ENCODE measurements around the gene HPCAL4.

The HPCAL4 gene

GRCh38 chr1:39691383-39692151, at the start of gene HPCAL4:
HPCAL4 (minus strand) TSS chr1:39691433; CDS start chr1:39684603, 6,830 bp downstream.
- peak within 1 kb of the TSS; percentile 15; the same call in 1 of the 2 replicates for H3K4me3 ChIP-seq (ENCODE audit: low read length)
- H3K27me3 ChIP-seq (ENCODE audit: control insufficient read depth, insufficient read depth, low read length): peaks cover 78% of the 10 kb centered on the region
- no peaks in the 10 kb centered on the region for H3K9me3 ChIP-seq (ENCODE audit: control insufficient read depth, insufficient read depth, low read length)
- peaks cover 5% of the 10 kb centered on the region; the same call in 1 of the 2 replicates for H3K4me1 ChIP-seq (ENCODE audit: control insufficient read depth, insufficient read depth, low read length)
- WGBS (ENCODE audit: insufficient coverage, insufficient read length): no CpG with 5 or more reads among the region's 47 CpGs
- no peaks in the 10 kb centered on the region for H3K36me3 ChIP-seq (ENCODE audit: control insufficient read depth, insufficient read depth, low read length)
- no peak for DNase-seq (ENCODE audit: low read depth, low spot score)
- no peak within 1 kb of the TSS for H3K27ac ChIP-seq (ENCODE audit: low read length)

DNA sequence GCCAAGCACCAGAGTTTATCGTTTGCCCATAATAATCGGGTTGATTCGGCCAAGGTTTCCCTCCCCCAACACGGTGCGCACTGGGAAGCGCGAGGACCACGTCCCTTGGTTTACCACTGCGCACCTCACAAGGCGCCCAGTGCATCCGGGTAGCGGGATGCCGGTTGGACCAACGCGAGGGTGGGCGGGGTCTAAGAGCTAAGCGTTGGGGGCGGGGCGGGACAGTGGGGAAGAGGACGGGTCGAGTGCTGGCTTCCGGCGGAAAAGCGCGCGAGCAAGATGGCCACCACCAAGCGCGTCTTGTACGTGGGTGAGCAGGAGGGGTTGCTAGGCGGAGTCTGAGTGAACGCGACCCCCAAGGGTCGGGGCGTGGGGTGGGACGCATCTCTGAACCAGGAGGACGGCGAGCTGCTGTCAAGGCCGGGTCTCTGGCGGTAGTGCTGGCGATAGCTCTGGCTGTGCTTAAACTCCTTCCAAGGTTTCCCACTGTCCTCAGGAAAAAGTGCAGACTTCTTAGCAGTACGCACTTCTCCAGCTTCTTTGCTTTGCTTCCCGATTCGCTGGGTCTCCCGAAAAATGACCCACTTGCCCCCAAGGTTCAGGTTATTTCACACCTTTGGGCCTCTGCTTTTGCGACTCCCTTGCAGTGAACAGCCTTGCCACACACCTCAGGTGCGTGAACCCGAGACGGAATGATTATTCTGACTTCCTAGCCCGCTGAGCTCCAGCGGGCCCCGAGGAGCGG, 47.6 kb upstream of the HPCAL4 start, which contains the start of gene PPIE:
Gene PPIE (plus strand): TSS at position 261 of the 745 bp plus-strand sequence. CDS start 19 bp downstream, at position 280.
- no peak within 1 kb of the TSS for H3K27ac ChIP-seq (ENCODE audit: low read length)
- H3K4me1 ChIP-seq (ENCODE audit: control insufficient read depth, insufficient read depth, low read length): peaks cover 4% of the 10 kb centered on the region
- WGBS (ENCODE audit: insufficient coverage, insufficient read length): no CpG with 5 or more reads among the region's 52 CpGs
- peak within 1 kb of the TSS; percentile 90 for H3K4me3 ChIP-seq (ENCODE audit: low read length)
- no peaks in the 10 kb centered on the region; the same call in 1 of the 2 replicates for H3K36me3 ChIP-seq (ENCODE audit: control insufficient read depth, insufficient read depth, low read length)
- peak; percentile 85 for DNase-seq (ENCODE audit: low read depth, low spot score)
- no peaks in the 10 kb centered on the region for H3K9me3 ChIP-seq (ENCODE audit: control insufficient read depth, insufficient read depth, low read length)
- peaks cover 10% of the 10 kb centered on the region for H3K27me3 ChIP-seq (ENCODE audit: control insufficient read depth, insufficient read depth, low read length)

GRCh38 chr1:39737546-39738169, 46.4 kb upstream of the HPCAL4 start:
- Histone ChIP-seq H3K27me3 (ENCODE audit: control insufficient read depth, insufficient read depth, low read length) (peaks cover 14% of the 10 kb centered on the region), H3K27ac (ENCODE audit: low read length) (no peak overlapping the region), H3K36me3 (ENCODE audit: control insufficient read depth, insufficient read depth, low read length) (no peaks in the 10 kb centered on the region), H3K4me3 (ENCODE audit: low read length) (no peak overlapping the region), H3K4me1 (ENCODE audit: control insufficient read depth, insufficient read depth, low read length) (peaks cover 4% of the 10 kb centered on the region), H3K9me3 (ENCODE audit: control insufficient read depth, insufficient read depth, low read length) (no peaks in the 10 kb centered on the region)
- no CpG with 5 or more reads among the region's 9 CpGs for WGBS (ENCODE audit: insufficient coverage, insufficient read length)
- no peak for DNase-seq (ENCODE audit: low read depth, low spot score)

GRCh38 chr1:39735731-39736130, 44.5 kb upstream of the HPCAL4 start:
- WGBS (ENCODE audit: insufficient coverage, insufficient read length): no CpG with 5 or more reads among the region's 3 CpGs
- peaks cover 4% of the 10 kb centered on the region for H3K4me1 ChIP-seq (ENCODE audit: control insufficient read depth, insufficient read depth, low read length)
- H3K36me3 ChIP-seq (ENCODE audit: control insufficient read depth, insufficient read depth, low read length): no peaks in the 10 kb centered on the region
- peaks cover 17% of the 10 kb centered on the region for H3K27me3 ChIP-seq (ENCODE audit: control insufficient read depth, insufficient read depth, low read length)
- DNase-seq (ENCODE audit: low read depth, low spot score): no peak
- no peak overlapping the region for H3K4me3 ChIP-seq (ENCODE audit: low read length)
- no peaks in the 10 kb centered on the region for H3K9me3 ChIP-seq (ENCODE audit: control insufficient read depth, insufficient read depth, low read length)
- no peak overlapping the region for H3K27ac ChIP-seq (ENCODE audit: low read length)

DNA sequence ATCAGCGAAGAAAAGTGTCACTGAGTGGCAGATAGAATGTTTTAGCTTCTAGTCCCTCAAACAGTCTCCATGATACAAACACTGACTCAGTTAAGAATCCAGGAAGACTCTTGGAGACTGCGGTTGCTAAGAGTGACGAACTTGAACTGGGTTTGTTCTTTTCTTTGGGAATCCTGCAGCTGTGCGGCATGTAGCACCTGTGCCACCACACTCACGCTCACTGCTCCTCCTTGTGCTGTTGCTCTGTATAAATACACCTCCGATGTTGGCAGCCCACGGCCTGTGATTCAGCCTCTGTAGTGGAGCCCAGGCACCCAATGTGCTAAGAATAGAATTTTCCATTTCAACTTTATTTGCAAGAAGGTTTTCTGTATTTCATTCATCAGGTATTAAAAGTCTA, 41.9 kb upstream of the HPCAL4 start:
- H3K9me3 ChIP-seq (ENCODE audit: control insufficient read depth, insufficient read depth, low read length): no peaks in the 10 kb centered on the region
- H3K4me1 ChIP-seq (ENCODE audit: control insufficient read depth, insufficient read depth, low read length): peaks cover 2% of the 10 kb centered on the region
- H3K27me3 ChIP-seq (ENCODE audit: control insufficient read depth, insufficient read depth, low read length): peaks cover 23% of the 10 kb centered on the region
- no peak for DNase-seq (ENCODE audit: low read depth, low spot score)
- H3K27ac ChIP-seq (ENCODE audit: low read length): no peak overlapping the region
- H3K36me3 ChIP-seq (ENCODE audit: control insufficient read depth, insufficient read depth, low read length): no peaks in the 10 kb centered on the region
- WGBS (ENCODE audit: insufficient coverage, insufficient read length): no CpG with 5 or more reads among the region's 7 CpGs
- H3K4me3 ChIP-seq (ENCODE audit: low read length): no peak overlapping the region

GRCh38 chr1:39732730-39733129, 41.5 kb upstream of the HPCAL4 start:
- Histone ChIP-seq H3K4me3 (ENCODE audit: low read length) (no peak overlapping the region), H3K27me3 (ENCODE audit: control insufficient read depth, insufficient read depth, low read length) (peaks cover 27% of the 10 kb centered on the region), H3K4me1 (ENCODE audit: control insufficient read depth, insufficient read depth, low read length) (peaks cover 2% of the 10 kb centered on the region), H3K9me3 (ENCODE audit: control insufficient read depth, insufficient read depth, low read length) (no peaks in the 10 kb centered on the region), H3K27ac (ENCODE audit: low read length) (no peak overlapping the region), H3K36me3 (ENCODE audit: control insufficient read depth, insufficient read depth, low read length) (no peaks in the 10 kb centered on the region)
- DNase-seq (ENCODE audit: low read depth, low spot score): no peak
- no CpG with 5 or more reads among the region's 3 CpGs for WGBS (ENCODE audit: insufficient coverage, insufficient read length)

DNA sequence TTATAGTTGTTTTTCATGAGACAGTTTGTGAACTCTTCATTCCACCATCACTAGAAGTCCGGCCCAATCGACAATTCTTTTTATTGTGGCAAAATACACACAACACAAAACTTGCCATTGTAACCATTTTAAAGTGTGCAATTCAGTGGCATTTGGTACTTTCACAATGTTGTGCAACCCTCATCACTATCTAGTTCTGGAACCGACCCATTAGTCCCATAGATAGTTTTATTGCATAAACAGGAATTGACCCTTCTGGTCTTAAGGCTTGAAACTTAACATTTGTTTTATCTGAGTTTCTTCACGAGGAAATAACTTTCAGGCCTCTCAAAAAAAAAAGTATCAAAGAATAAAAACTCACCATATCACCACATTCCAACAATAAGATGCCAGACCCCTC, 38.6 kb upstream of the HPCAL4 start:
- Histone ChIP-seq H3K27me3 (ENCODE audit: control insufficient read depth, insufficient read depth, low read length) (peaks cover 20% of the 10 kb centered on the region), H3K36me3 (ENCODE audit: control insufficient read depth, insufficient read depth, low read length) (no peaks in the 10 kb centered on the region), H3K27ac (ENCODE audit: low read length) (no peak overlapping the region), H3K9me3 (ENCODE audit: control insufficient read depth, insufficient read depth, low read length) (no peaks in the 10 kb centered on the region), H3K4me1 (ENCODE audit: control insufficient read depth, insufficient read depth, low read length) (no peaks in the 10 kb centered on the region), H3K4me3 (ENCODE audit: low read length) (no peak overlapping the region)
- DNase-seq (ENCODE audit: low read depth, low spot score): no peak
- WGBS (ENCODE audit: insufficient coverage, insufficient read length): no CpG with 5 or more reads among the region's 4 CpGs

DNA sequence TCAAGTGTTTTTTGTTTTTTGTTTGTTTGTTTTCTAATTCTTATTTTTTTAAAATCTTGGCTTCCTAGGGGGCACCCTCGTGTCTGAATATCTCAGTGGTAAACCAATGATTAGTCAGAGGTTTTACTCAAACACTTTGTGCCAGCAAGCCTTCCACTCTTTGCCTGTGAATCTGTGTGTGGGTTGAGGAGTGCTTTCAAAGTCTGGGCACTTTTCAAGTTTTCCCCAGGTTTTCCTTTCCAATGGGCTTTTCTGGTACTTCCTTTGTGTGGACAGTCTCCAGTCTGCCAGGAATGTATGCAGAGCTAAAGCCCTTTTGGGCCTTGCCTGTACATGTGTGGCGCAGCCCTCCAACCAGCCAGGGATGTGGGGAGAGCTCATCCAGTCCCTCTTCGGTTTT, 37.8 kb upstream of the HPCAL4 start:
- H3K4me1 ChIP-seq (ENCODE audit: control insufficient read depth, insufficient read depth, low read length): no peaks in the 10 kb centered on the region
- no peaks in the 10 kb centered on the region for H3K36me3 ChIP-seq (ENCODE audit: control insufficient read depth, insufficient read depth, low read length)
- WGBS (ENCODE audit: insufficient coverage, insufficient read length): no CpG with 5 or more reads among the region's 3 CpGs
- no peaks in the 10 kb centered on the region for H3K9me3 ChIP-seq (ENCODE audit: control insufficient read depth, insufficient read depth, low read length)
- DNase-seq (ENCODE audit: low read depth, low spot score): no peak
- H3K27ac ChIP-seq (ENCODE audit: low read length): no peak overlapping the region
- peaks cover 20% of the 10 kb centered on the region for H3K27me3 ChIP-seq (ENCODE audit: control insufficient read depth, insufficient read depth, low read length)
- H3K4me3 ChIP-seq (ENCODE audit: low read length): no peak overlapping the region

DNA sequence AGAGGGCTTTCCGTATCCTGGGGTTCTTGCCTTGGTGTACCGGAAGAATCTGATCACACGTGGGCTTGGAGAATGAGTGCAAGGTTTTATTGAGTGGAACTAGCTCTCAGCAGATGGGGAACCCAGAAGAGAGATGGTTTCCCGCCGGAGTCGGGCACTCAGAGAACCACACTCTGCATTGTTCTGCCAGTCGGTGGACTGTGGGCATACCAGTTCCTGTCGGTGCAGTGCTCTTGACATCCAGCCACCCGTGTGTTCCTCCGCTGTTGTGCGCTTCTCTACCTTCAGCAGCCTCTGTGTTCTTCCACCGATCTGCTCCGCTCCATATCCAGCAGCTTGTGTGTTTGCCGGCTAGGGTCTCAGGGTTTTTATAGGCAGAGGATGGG, 36.7 kb upstream of the HPCAL4 start:
- H3K27me3 ChIP-seq (ENCODE audit: control insufficient read depth, insufficient read depth, low read length): peaks cover 18% of the 10 kb centered on the region
- no peaks in the 10 kb centered on the region for H3K9me3 ChIP-seq (ENCODE audit: control insufficient read depth, insufficient read depth, low read length)
- H3K27ac ChIP-seq (ENCODE audit: low read length): no peak overlapping the region
- no peaks in the 10 kb centered on the region for H3K4me1 ChIP-seq (ENCODE audit: control insufficient read depth, insufficient read depth, low read length)
- no peaks in the 10 kb centered on the region for H3K36me3 ChIP-seq (ENCODE audit: control insufficient read depth, insufficient read depth, low read length)
- DNase-seq (ENCODE audit: low read depth, low spot score): no peak
- WGBS (ENCODE audit: insufficient coverage, insufficient read length): no CpG with 5 or more reads among the region's 14 CpGs
- H3K4me3 ChIP-seq (ENCODE audit: low read length): no peak overlapping the region

DNA sequence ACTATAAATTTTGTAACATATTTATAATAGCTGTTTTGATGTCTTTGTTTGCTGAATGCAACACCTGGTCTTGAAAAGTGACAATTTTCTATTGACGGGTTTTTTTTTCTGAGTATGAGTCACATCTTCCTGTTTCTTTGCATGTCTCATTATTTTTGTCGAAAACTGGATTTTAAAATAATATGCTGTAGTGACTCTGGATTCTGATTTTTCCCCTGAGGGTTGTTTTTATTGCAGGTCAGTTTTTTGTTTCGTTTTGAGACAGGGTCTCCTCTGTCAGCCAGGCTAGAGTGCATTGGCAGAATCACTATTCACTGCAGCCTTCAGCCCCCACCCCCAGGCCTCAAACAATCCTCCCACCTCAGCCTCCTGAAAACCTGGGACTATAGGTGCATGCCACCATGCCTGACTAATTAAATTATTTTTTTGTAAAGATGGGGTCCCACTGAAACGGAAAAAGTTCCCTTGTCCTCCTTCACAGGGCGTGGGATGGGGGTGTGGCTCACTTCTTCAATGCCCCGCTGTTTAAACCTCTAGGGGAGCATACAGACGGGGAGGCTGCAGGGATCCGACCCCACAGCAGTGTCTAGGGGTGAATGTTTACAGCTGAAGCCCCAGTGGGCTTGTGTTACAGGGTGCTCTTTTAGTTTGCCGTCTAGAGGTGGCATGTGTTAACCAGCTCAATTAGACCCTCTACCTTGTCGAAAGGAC, 36.1 kb upstream of the HPCAL4 start:
- Histone ChIP-seq H3K9me3 (ENCODE audit: control insufficient read depth, insufficient read depth, low read length) (no peaks in the 10 kb centered on the region), H3K4me1 (ENCODE audit: control insufficient read depth, insufficient read depth, low read length) (no peaks in the 10 kb centered on the region), H3K36me3 (ENCODE audit: control insufficient read depth, insufficient read depth, low read length) (no peaks in the 10 kb centered on the region), H3K27me3 (ENCODE audit: control insufficient read depth, insufficient read depth, low read length) (peaks cover 15% of the 10 kb centered on the region), H3K4me3 (ENCODE audit: low read length) (no peak overlapping the region), H3K27ac (ENCODE audit: low read length) (no peak overlapping the region)
- no peak for DNase-seq (ENCODE audit: low read depth, low spot score)
- WGBS (ENCODE audit: insufficient coverage, insufficient read length): no CpG with 5 or more reads among the region's 10 CpGs

Measured in iPS DF 6.9 (cell line).